AG04450 (cell line): ENCODE measurements around the gene CFAP46. TPM values are rescaled to one million over a fixed set of nuclear protein-coding genes. Genes with fewer than 3 reads are reported as not detected.
A peak's percentile ranks its signal among the peaks of the same experiment; 100 is the strongest.

Experiments
- CTCF ChIA-PET: fragments of 300-600, 350-600 bp; formaldehyde crosslinking; extraction: SDS; loops from one replicate; lab custom pipeline; 2022; ENCODE audit warnings: antibody characterized with exemption, inconsistent platforms; lab: Charles Lee
- POLR2A ChIA-PET: fragments of 350-600 bp; formaldehyde crosslinking; extraction: SDS; loops from one replicate; lab custom pipeline; 2021; ENCODE audit warnings: antibody characterized with exemption, inconsistent platforms; lab: Yijun Ruan, JAX
- DNase-seq: peaks from one replicate; pipeline ENCODE4 v3.0.0-alpha.2; 2011; ENCODE audit warnings: low read depth, low spot score
- H3K27ac ChIP-seq: one replicate; pipeline ENCODE4 v1.5.1; 2012; ENCODE audit warnings: low read depth, low read length, control low read depth
- H3K27me3 ChIP-seq: one replicate; pipeline ENCODE4 v1.6.0; 2012; ENCODE audit warnings: low read length; ENCODE audit not compliant: control insufficient read depth, insufficient read depth
- H3K4me3 ChIP-seq: 2 replicates; pipeline ENCODE4 v1.5.1; 2011; ENCODE audit warnings: mild to moderate bottlenecking, low read depth, low read length, control low read depth
- H3K9me3 ChIP-seq: 2 replicates; pipeline ENCODE4 v1.5.1; 2012; ENCODE audit warnings: low read length; ENCODE audit not compliant: control insufficient read depth, insufficient read depth
- polyA plus RNA-seq: library from polyadenylated mRNA; depleted of rRNA; stranded (reverse); fragments of >200 nt; gene quantifications from 2 replicates; pipeline ENCODE4 v1.2.3, GENCODE V29; 2011
- TF ChIP-seq, protein P1 (sequence below): IDR thresholded peaks from 2 replicates; pipeline ENCODE4 v1.5.1; 2011; ENCODE audit warnings: low read depth, low read length, control low read depth, inconsistent platforms

CFAP46 gene
- polyA plus RNA-seq, 1 experiment = 2.7 TPM

DNA sequence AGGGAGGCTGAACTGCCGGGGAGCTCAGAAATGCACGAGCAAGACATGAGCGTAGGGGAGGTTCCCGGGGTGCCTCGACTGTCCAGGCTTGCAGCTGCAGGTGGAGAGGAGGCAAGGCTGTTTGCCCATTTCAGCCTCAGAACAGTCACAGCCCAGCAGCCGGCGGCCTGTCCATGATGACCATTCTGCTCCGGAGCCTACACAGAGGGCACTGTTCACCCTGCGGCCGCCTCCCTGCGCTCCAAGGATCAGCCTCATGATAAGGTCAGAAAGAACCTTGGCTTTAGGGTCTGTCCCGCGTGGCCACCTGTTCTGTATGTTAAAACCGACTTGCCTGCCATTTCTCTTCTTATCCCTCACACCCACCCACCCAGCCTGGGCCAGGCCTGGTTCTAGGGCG lies 21.9 kb upstream of the CFAP46 start:
- peaks cover 4% of the 10 kb centered on the region for H3K27me3 ChIP-seq
- TF ChIP-seq, protein P1, sequence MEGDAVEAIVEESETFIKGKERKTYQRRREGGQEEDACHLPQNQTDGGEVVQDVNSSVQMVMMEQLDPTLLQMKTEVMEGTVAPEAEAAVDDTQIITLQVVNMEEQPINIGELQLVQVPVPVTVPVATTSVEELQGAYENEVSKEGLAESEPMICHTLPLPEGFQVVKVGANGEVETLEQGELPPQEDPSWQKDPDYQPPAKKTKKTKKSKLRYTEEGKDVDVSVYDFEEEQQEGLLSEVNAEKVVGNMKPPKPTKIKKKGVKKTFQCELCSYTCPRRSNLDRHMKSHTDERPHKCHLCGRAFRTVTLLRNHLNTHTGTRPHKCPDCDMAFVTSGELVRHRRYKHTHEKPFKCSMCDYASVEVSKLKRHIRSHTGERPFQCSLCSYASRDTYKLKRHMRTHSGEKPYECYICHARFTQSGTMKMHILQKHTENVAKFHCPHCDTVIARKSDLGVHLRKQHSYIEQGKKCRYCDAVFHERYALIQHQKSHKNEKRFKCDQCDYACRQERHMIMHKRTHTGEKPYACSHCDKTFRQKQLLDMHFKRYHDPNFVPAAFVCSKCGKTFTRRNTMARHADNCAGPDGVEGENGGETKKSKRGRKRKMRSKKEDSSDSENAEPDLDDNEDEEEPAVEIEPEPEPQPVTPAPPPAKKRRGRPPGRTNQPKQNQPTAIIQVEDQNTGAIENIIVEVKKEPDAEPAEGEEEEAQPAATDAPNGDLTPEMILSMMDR = no peak
- POLR2A ChIA-PET = no interaction called here
- no peak overlapping the region for H3K27ac ChIP-seq
- CTCF ChIA-PET = no interaction called here
- DNase-seq = no peak
- H3K4me3 ChIP-seq = no peak overlapping the region
- peaks cover 3% of the 10 kb centered on the region; the same call in 1 of the 2 replicates for H3K9me3 ChIP-seq

GRCh38 chr10:132963430-132963960 lies 21.1 kb upstream of the CFAP46 start:
- TF ChIP-seq, protein P1 = no peak
- Histone ChIP-seq H3K27ac (peak overlapping the region; percentile 21), H3K9me3 (peaks cover 3% of the 10 kb centered on the region; the same call in 1 of the 2 replicates), H3K27me3 (peaks cover 4% of the 10 kb centered on the region), H3K4me3 (no peak overlapping the region)
- POLR2A ChIA-PET = no interaction called here
- CTCF ChIA-PET = no interaction called here
- no peak for DNase-seq

DNA sequence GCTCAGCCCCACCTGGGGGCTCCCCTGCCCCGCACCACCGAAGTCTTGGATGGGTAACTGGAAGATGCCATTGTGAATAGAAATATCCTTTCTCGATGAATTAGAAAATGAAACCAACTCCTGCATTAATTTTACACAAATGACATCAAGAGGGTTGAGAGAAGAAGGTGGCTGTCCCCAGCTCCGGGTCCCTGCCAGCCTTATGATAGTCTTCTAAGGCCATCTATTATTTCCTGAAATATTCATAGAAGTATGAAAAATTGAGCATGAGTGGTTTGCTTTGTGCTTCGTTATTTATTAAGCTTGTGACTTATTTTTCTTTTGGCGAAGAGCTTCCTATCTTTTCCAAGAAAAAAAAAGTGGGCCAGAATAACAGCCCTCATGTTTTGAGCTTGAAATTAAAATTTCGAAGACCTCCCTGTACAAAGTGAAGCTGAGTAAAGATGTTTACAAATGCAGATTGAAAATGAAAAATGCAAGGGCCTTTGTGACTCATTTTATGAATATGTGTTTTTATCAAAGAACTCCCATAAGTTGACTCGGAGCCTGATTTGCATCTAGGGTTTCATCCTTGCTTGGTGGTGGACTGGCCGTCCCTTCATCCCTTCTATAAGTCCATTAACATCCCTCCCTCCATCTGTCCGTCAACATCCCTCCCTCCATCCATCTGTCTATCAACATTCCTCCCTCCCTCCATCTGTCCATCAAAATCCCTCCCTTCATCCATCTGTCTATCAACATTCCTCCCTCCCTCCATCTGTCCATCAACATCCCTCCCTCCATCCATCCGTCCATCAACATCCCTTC lies 20.5 kb upstream of the CFAP46 start:
- ChIA-PET CTCF (interaction anchor here (1.4 kb wide), 1 partner anchor 367 kb away, joined by 6 read pairs; no protein-coding TSS in a partner anchor), POLR2A (no interaction called here)
- DNase-seq = no peak

DNA sequence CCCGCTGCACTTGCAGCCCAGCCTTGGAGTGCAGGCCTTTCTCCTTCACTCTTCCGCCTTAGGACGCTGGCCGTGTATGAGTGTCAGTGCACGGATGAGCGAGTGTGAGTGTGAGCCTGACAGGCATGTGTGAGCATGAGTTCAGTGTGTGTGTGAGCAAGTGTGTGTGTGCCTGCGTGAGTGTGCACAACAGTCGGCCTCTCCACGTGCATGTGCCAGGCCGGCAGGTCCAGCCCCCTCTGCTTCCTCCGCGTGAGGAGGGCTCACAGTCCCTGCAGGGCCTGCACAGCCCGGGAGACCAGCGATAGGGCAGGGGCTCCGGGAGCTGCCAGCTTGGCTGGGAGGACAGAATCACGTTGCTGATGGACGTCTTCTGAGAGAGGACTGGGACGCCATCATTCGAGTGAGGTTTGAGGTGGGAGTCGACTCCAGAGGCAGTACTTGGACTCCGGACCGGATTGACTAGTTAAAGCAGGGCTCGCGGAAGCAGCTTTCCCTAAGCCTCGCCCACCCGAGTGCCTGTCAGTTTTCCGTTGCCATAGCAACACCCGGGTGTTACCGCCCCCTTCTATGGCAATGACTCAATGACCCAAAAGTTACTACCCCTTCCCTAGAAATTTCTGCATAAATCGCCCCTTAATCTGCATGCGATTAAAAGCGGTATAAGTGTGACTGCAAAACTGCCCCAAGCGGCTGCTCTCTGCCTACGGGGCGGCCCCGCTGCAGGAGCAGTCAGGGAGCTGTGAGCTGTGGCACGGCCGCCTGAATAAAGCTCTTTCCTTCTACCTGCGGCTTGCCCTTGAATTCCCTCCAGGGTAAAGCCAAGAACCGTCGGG lies 19.6 kb upstream of the CFAP46 start:
- CTCF ChIA-PET = interaction anchor here (0.8 to 1.4 kb wide), 2 partner anchors 58 to 368 kb away, joined by 3 to 6 read pairs; no protein-coding TSS in a partner anchor

More for the DNA sequence above, 20.5 kb upstream of the CFAP46 start:
- H3K27me3 ChIP-seq = peaks cover under 1% of the 10 kb centered on the region
- H3K9me3 ChIP-seq = peaks cover 3% of the 10 kb centered on the region; the same call in 1 of the 2 replicates
- H3K27ac ChIP-seq = peak overlapping the region; percentile 21
- TF ChIP-seq, protein P1 = no peak
- H3K4me3 ChIP-seq = peak overlapping the region; percentile 67

More for the DNA sequence above, 19.6 kb upstream of the CFAP46 start:
- POLR2A ChIA-PET = no interaction called here
- DNase-seq = peak; percentile 42
- TF ChIP-seq, protein P1 = peak; percentile 5; the same call in 1 of the 2 replicates
- peak overlapping the region; percentile 21 for H3K27ac ChIP-seq
- H3K9me3 ChIP-seq = peaks cover 3% of the 10 kb centered on the region; the same call in 1 of the 2 replicates
- peaks cover 2% of the 10 kb centered on the region for H3K27me3 ChIP-seq
- H3K4me3 ChIP-seq = peak overlapping the region; percentile 67
